Adrenal gland (tissue), 12 donors: ENCODE measurements around the gene CDH24. TPM values are rescaled to one million over a fixed set of nuclear protein-coding genes. Genes with fewer than 3 reads are reported as not detected.

ENCODE experiments used
- DNase-seq, 7 donors: peaks; one replicate each; pipeline ENCODE4 v3.0.0-alpha.2; 2019 to 2020
- H3K27ac ChIP-seq, 5 donors: fragments of 200-600 bp; sonication (generic) in 4 of 5; 1 replicate in 3 of 5; 2 replicates in 2 of 5; pipeline versions ENCODE4 v1.5.1 to v1.8.0; 2016 to 2020; ENCODE audit warnings: mild to moderate bottlenecking in 1 of 5
- H3K27me3 ChIP-seq: fragments of 200-600 bp; 2 replicates; pipeline ENCODE4 v1.8.0; 2021
- H3K36me3 ChIP-seq, 2 donors: fragments of 200-600 bp; replicated peaks in 1 of 2; 1 replicate in 1 of 2; 2 replicates in 1 of 2; pipeline versions ENCODE4 v1.5.1 to v1.8.0; 2018 to 2022
- H3K4me1 ChIP-seq, 2 donors: fragments of 200-600 bp; replicated peaks in 1 of 2; 1 replicate in 1 of 2; 2 replicates in 1 of 2; pipeline versions ENCODE4 v1.5.1 to v1.8.0; 2018 to 2021
- H3K4me3 ChIP-seq, 4 donors: fragments of 200-600 bp; sonication (generic) in 3 of 4; one replicate each; pipeline ENCODE4 v1.5.1; 2016 to 2018
- H3K9me3 ChIP-seq, 3 donors: fragments of 200-600 bp; sonication (generic) in 1 of 3; replicated peaks in 1 of 3; 1 replicate in 2 of 3; 2 replicates in 1 of 3; pipeline versions ENCODE4 v1.5.1 to v1.8.0; 2016 to 2021
- CTCF ChIP-seq, 6 experiments: fragments of 450-650 bp in 4 of 6; fragments of 200-600 bp in 2 of 6; sonication (generic) in 1 of 6; IDR thresholded peaks; 1 replicate in 5 of 6; 2 replicates in 1 of 6; pipeline versions ENCODE4 v1.5.1 to v1.8.0; 2016 to 2021; ENCODE audit warnings: antibody characterized with exemption in 6 of 6, mild to moderate bottlenecking in 2 of 6, moderate library complexity in 1 of 6
- POLR2A ChIP-seq, 2 donors: fragments of 450-650 bp; IDR thresholded peaks; one replicate each; pipeline ENCODE4 v1.6.1; 2017; ENCODE audit warnings: antibody characterized with exemption in 2 of 2, mild to moderate bottlenecking in 2 of 2, moderate library complexity in 1 of 2
- WGBS, 4 donors: extraction: QIAGEN DNeasy Blood & Tissue Kit in 2 of 4; methylation state at CpG; one replicate each; pipeline versions ENCODE4 v1.1.5 to v1.1.7; 2013 to 2017; 5-methylcytosine and 5-hydroxymethylcytosine counted together
- intact Hi-C, 2 donors: fragments of 100-400 bp; cut with DNase I; formaldehyde crosslinking; loops; one replicate each; pipeline versions ENCODE4 v1.14.1 to v1.15.0; 2022 to 2023
- polyA plus RNA-seq, 3 donors: library from polyadenylated mRNA; stranded (reverse); fragments of 200-250 nt in 2 of 3; fragments of 350-450 nt in 1 of 3; fragmentation: Illumina TruSeq in 1 of 3; extraction: RNeasy Lipid Tissue Mini Kit (QIAGEN cat#74804) in 1 of 3; gene quantifications; one replicate each; pipeline ENCODE4 v1.2.3, GENCODE V29; 2013 to 2014
- total RNA-seq, 9 donors: library from RNA; depleted of rRNA in 4 of 9; stranded (reverse); fragments of >200 nt in 4 of 9; fragments of 120-200 nt in 1 of 9; fragmentation: NEBNext Ultra II Directional in 1 of 9; extraction: Animal tissue kit (Norgen Biotek cat#: 25700) in 1 of 9; gene quantifications; one replicate each; pipeline versions ENCODE4 v1.1.0 to v1.2.4, GENCODE V29; 2013 to 2023
- donor health status: healthy with polysubstance abuse.
- donor health status: Bipolar disorder and iron deficiency.
- donor health status: DM: yes; HTN: yes; CAD: no.
- donor health status: DM: no; HTN: no; CAD: no.
- donor health status: DM: no; HTN: no; CAD: no.
- donor health status: DM: yes; HTN: yes; CAD: no.

The CDH24 gene
- total and polyA plus RNA-seq, 12 donors = 1.5 to 29.3 (median 3.5) TPM

- H3K4me3 ChIP-seq = no peak overlapping the region
- intact Hi-C loops = no loop called here
- H3K4me1 ChIP-seq = peaks cover 8 to 14% of the 10 kb centered on the region in 2 donors
- H3K27ac ChIP-seq = no peak overlapping the region
- no peak for TF ChIP-seq CTCF (IDR thresholded peaks at IDR 0.05)
- no peak for TF ChIP-seq POLR2A (IDR thresholded peaks at IDR 0.05)
- H3K9me3 ChIP-seq = no peaks in the 10 kb centered on the region
- 93 to 96% (median 95%) methylated on average over 4 to 10 of the region's 10 CpGs for WGBS, 4 donors
- no peaks in the 10 kb centered on the region for H3K36me3 ChIP-seq
- no peak for DNase-seq
- H3K27me3 ChIP-seq = no peaks in the 10 kb centered on the region
Observed at GRCh38 chr14:23053426-23053825, 3.9 kb downstream of the CDH24 start.

- Histone ChIP-seq H3K27me3 (no peaks in the 10 kb centered on the region), H3K36me3 (no peaks in the 10 kb centered on the region), H3K9me3 (no peaks in the 10 kb centered on the region), H3K4me1 (peaks cover 8 to 14% of the 10 kb centered on the region in 2 donors), H3K4me3 (no peak overlapping the region), H3K27ac (no peak overlapping the region)
- no peak for TF ChIP-seq CTCF (IDR thresholded peaks at IDR 0.05)
- TF ChIP-seq POLR2A (IDR thresholded peaks at IDR 0.05) = no peak
- no peak for DNase-seq
- WGBS, 4 donors = 70 to 89% (median 80%) methylated on average over 2 to 3 of the region's 3 CpGs
- intact Hi-C loops = no loop called here
Observed at GRCh38 chr14:23052671-23053070, 4.6 kb downstream of the CDH24 start.

GRCh38 chr14:23052182-23052623 lies 5.1 kb downstream of the CDH24 start:
- 71 to 95% (median 82%) methylated on average over 4 to 14 of the region's 14 CpGs for WGBS, 4 donors
- Histone ChIP-seq H3K27ac (no peak overlapping the region), H3K27me3 (no peaks in the 10 kb centered on the region), H3K4me1 (peaks cover 8 to 13% of the 10 kb centered on the region in 2 donors), H3K4me3 (no peak overlapping the region), H3K9me3 (no peaks in the 10 kb centered on the region), H3K36me3 (no peaks in the 10 kb centered on the region)
- intact Hi-C loops = no loop called here
- no peak for DNase-seq
- TF ChIP-seq CTCF (IDR thresholded peaks at IDR 0.05) = peak in 1 of 6 experiments; percentile 6
- no peak for TF ChIP-seq POLR2A (IDR thresholded peaks at IDR 0.05)

GRCh38 chr14:23051141-23052057 lies 5.9 kb downstream of the CDH24 start:
- no peaks in the 10 kb centered on the region for H3K36me3 ChIP-seq
- no peak for DNase-seq
- H3K9me3 ChIP-seq = no peaks in the 10 kb centered on the region
- H3K4me1 ChIP-seq = peaks cover 3 to 5% of the 10 kb centered on the region in 2 donors
- H3K27ac ChIP-seq = no peak overlapping the region
- intact Hi-C loops = no loop called here
- H3K4me3 ChIP-seq = no peak overlapping the region
- TF ChIP-seq POLR2A (IDR thresholded peaks at IDR 0.05) = no peak
- TF ChIP-seq CTCF (IDR thresholded peaks at IDR 0.05) = no peak
- H3K27me3 ChIP-seq = no peaks in the 10 kb centered on the region
- 79 to 87% (median 83%) methylated on average over 4 to 5 of the region's 5 CpGs for WGBS, 4 donors
